ENCODE results near the gene PDZK1IP1. TPM values are rescaled to one million over a fixed set of nuclear protein-coding genes. Genes with fewer than 3 reads are reported as not detected.

The PDZK1IP1 gene
- total RNA-seq, 1 donor from 2014 or later = not detected

DNA sequence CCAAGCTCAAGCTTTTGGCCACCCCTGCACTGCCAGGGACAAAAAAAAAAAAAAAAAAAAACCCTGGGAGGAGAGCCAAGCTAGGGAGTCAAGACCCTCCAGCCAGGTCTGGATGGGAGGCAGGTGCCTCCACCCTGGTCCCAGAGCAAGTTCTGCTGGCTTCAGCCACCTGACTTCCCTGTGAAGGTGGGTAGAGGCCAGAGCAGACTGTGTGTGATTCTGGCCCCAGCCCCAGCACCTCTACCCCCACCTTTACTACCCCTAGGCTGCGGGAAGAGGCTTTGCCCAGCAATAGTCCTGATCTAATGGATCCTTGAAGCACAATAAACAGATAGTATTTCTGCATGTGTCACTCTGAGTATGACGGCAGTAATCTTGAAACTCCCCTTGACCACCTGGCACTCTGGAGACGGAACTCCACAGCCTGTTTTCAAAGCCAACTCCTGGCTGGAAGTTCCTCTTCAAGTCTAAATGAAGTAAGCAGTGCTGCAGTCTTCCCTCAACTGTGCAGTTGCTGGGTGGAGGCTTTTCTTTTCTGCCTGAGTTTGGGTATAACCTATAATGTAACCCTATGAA lies 9.8 kb downstream of the PDZK1IP1 start:
- DNase-seq (ENCODE audit: low spot score in 2 of 2) = no peak
- Histone ChIP-seq H3K9me3 (no peaks in the 10 kb centered on the region), H3K36me3 (no peaks in the 10 kb centered on the region), H3K4me3 (peak overlapping the region; percentile 42 to 62), H3K27ac (no peak overlapping the region), H3K27me3 (no peaks in the 10 kb centered on the region), H3K4me1 (peaks cover 0 to 12% of the 10 kb centered on the region in 2 donors)
- intact Hi-C loops (cut with DNase I) = loop anchor here (1.0 to 5.0 kb wide), 4 partner anchors 10 to 542 kb away; partner anchors contain the start of gene PDZK1IP1
- TF ChIP-seq, protein P1, sequence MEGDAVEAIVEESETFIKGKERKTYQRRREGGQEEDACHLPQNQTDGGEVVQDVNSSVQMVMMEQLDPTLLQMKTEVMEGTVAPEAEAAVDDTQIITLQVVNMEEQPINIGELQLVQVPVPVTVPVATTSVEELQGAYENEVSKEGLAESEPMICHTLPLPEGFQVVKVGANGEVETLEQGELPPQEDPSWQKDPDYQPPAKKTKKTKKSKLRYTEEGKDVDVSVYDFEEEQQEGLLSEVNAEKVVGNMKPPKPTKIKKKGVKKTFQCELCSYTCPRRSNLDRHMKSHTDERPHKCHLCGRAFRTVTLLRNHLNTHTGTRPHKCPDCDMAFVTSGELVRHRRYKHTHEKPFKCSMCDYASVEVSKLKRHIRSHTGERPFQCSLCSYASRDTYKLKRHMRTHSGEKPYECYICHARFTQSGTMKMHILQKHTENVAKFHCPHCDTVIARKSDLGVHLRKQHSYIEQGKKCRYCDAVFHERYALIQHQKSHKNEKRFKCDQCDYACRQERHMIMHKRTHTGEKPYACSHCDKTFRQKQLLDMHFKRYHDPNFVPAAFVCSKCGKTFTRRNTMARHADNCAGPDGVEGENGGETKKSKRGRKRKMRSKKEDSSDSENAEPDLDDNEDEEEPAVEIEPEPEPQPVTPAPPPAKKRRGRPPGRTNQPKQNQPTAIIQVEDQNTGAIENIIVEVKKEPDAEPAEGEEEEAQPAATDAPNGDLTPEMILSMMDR (IDR thresholded peaks at IDR 0.05) = no peak

DNA sequence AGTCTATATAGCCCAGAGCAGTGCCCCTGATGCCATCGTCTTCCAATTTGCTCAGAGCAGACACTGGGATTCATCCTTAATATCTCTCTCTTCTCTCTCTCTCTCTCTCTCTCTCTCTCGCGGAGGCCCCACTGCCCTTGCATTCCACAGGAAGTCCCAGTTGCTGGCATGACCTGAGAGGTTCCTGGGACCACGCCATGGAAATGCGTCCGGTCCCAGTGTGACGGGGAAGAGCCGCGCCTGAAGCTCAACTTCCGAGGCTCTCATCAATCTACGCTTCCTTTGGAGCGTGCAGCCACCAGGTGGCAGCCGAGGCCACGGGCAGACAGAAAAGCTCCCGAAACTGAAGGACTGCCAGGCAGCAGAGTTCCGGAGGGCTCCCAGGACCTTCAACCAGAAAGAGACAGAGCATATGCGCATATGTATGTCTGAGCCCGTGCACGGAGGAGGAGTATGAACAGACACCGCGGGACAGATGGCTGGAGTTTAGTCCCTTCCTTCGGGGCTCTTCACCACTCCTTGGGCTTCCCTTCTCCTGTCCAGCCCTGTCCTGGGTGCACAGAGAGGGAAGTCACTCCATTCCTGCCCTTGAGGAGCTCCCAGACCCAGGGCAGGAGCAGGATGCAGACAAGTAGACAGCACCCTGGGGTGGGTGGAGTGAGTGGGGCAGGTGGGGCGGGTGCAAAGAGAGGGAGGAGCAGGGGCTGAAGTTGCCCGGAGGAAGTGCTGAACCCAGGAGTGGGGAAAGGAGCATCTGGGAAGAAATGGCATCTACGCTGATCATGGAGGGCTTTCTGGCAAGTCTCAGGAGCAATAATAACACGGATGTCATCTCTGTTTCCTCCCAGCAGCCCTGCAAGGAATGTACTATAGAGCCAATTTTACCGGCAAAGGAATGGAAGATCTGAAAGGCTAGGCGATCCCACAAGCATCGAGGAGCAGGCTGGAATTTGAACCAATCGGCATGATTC lies 10.5 kb downstream of the PDZK1IP1 start:
- no peaks in the 10 kb centered on the region for H3K36me3 ChIP-seq
- H3K4me1 ChIP-seq = peaks cover 0 to 12% of the 10 kb centered on the region in 2 donors
- peak overlapping the region in 1 of 2 donors; percentile 12 for H3K27ac ChIP-seq
- peak overlapping the region; percentile 42 to 62 for H3K4me3 ChIP-seq
- peak; percentile 36 to 96 for DNase-seq (ENCODE audit: low spot score in 2 of 2)
- H3K9me3 ChIP-seq = no peaks in the 10 kb centered on the region
- H3K27me3 ChIP-seq = no peaks in the 10 kb centered on the region
- intact Hi-C loops (cut with DNase I) = loop anchor here (1.0 to 5.0 kb wide), 3 partner anchors 11 to 243 kb away; partner anchors contain the start of gene PDZK1IP1
- TF ChIP-seq, protein P1 (IDR thresholded peaks at IDR 0.05) = peak; percentile 85 to 94 (median 89)

DNA sequence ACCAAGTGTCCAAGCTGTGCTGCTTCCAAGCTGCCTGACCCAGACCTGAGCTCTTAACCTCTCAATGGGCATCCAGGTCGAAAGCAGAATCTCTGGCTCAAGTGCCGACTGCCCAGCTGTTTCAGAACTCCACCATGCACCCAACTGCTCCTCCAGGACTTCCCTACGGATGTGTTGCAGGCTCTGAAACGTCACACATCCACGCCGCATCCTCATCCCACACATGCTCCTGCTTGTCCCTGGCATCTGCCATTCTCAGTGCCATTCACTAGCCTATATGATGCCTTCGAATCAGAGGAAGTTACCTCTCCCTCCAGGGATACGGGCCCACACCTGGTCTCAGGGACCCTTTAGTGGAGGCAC lies 11.2 kb downstream of the PDZK1IP1 start:
- no peaks in the 10 kb centered on the region for H3K9me3 ChIP-seq
- intact Hi-C loops (cut with DNase I) = loop anchor here (1.0 to 5.0 kb wide), 3 partner anchors 12 to 244 kb away; partner anchors contain the start of gene PDZK1IP1
- H3K27ac ChIP-seq = peak overlapping the region in 1 of 2 donors; percentile 12
- no peaks in the 10 kb centered on the region for H3K36me3 ChIP-seq
- H3K27me3 ChIP-seq = no peaks in the 10 kb centered on the region
- no peak overlapping the region for H3K4me3 ChIP-seq
- no peak for DNase-seq (ENCODE audit: low spot score in 2 of 2)
- TF ChIP-seq, protein P1 (IDR thresholded peaks at IDR 0.05) = no peak
- peaks cover 0 to 12% of the 10 kb centered on the region in 2 donors for H3K4me1 ChIP-seq

DNA sequence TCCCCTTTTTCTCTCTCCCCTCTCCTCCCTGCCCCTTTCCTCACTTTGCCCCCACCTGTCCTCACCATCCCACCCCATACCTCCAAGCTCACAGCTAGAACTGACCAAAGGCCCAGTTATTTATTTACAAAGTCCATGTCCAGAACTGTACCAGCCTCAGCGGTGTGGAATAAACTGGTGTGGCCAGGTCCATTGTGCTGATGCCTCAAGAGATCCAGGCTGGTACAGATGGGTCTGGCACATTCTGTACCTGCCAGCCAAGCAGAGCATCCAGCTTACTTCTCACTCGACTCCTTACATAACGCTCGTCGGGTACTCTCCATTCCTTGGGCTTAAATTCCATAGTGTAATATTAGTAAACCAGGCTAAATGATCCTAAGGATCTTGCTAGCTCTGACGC lies 11.8 kb downstream of the PDZK1IP1 start:
- H3K4me1 ChIP-seq = peaks cover 0 to 12% of the 10 kb centered on the region in 2 donors
- H3K36me3 ChIP-seq = no peaks in the 10 kb centered on the region
- no peak for DNase-seq (ENCODE audit: low spot score in 2 of 2)
- H3K27ac ChIP-seq = no peak overlapping the region
- H3K27me3 ChIP-seq = no peaks in the 10 kb centered on the region
- no peak overlapping the region for H3K4me3 ChIP-seq
- TF ChIP-seq, protein P1 (IDR thresholded peaks at IDR 0.05) = no peak
- H3K9me3 ChIP-seq = no peaks in the 10 kb centered on the region
- intact Hi-C loops (cut with DNase I) = loop anchor here (5.0 kb wide), 1 partner anchor 244 kb away; no protein-coding TSS in a partner anchor

DNA sequence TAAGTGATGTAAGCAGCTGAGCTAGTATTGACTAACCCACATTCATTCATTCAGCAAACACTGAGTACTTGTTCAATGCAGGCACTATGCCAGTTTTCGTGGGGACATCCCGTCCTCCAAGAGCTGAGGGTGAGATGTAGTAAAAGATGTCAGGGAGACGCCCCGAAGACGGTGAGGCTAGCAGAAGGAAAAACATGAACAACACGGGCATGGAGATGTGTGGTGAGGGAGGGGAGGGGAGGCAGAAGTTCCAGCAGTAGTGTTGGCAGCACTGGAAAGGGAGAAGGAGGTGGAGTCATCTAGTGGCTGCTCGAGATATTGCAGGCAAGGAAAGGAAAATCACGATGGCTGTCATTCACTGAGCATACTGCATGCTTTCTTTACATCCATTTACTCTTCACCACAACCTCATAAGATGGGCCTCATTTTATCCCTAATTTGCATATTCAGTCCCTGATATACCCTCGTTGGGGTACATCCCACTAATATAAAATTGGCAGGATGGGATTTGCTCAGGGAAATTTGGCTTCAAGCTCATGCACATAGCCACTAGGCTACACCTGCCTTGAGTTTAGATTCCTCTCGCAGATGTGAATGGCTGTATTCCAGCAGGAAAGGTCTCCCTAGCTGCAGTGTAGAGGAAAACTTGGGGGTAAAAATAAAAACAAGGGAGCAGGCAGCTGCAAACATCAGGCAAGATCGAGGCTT lies 14.5 kb downstream of the PDZK1IP1 start:
- H3K4me1 ChIP-seq = peaks cover 0 to 10% of the 10 kb centered on the region in 2 donors
- no peaks in the 10 kb centered on the region for H3K36me3 ChIP-seq
- intact Hi-C loops (cut with DNase I) = loop anchor here (5.0 kb wide), 1 partner anchor 247 kb away; no protein-coding TSS in a partner anchor
- DNase-seq (ENCODE audit: low spot score in 2 of 2) = no peak
- TF ChIP-seq, protein P1 (IDR thresholded peaks at IDR 0.05) = peak; percentile 85 to 92 (median 88)
- H3K4me3 ChIP-seq = no peak overlapping the region
- H3K27me3 ChIP-seq = no peaks in the 10 kb centered on the region
- peaks cover 0 to 4% of the 10 kb centered on the region in 2 donors for H3K9me3 ChIP-seq
- no peak overlapping the region for H3K27ac ChIP-seq

Measured in ascending aorta (tissue), 2 donors.